COLO829 (cell line): ENCODE results near the gene BMP7.
"Not testable (repeated sequence)": the region's sequence is repeated elsewhere in the genome, so short reads cannot be mapped to it uniquely, and the experiment has no call there.

ENCODE experiments used
- DNase-seq: peaks from one replicate; pipeline ENCODE4 v3.0.0; 2012; ENCODE audit warnings: low spot score

Gene BMP7

DNA sequence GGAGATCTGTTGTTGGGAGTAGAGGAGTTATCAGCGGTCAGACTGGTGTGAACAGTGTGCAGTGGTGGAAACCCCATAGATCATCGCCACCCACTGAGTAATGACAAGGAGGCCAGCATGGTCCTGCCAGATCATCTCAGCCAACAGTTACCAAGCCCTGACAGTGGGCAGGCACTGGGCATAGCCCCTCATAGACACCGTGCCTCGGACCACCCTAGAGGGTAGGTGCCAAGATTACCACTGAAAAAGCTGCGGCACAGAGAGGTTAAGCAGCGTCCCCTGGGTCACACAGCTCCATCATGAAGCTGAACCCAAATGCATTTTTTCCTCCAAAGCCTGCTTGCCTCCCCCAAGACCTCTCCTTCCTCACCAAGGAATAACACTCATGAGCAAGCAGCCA is 21.5 kb upstream of the BMP7 start:
- DNase-seq = no peak

DNA sequence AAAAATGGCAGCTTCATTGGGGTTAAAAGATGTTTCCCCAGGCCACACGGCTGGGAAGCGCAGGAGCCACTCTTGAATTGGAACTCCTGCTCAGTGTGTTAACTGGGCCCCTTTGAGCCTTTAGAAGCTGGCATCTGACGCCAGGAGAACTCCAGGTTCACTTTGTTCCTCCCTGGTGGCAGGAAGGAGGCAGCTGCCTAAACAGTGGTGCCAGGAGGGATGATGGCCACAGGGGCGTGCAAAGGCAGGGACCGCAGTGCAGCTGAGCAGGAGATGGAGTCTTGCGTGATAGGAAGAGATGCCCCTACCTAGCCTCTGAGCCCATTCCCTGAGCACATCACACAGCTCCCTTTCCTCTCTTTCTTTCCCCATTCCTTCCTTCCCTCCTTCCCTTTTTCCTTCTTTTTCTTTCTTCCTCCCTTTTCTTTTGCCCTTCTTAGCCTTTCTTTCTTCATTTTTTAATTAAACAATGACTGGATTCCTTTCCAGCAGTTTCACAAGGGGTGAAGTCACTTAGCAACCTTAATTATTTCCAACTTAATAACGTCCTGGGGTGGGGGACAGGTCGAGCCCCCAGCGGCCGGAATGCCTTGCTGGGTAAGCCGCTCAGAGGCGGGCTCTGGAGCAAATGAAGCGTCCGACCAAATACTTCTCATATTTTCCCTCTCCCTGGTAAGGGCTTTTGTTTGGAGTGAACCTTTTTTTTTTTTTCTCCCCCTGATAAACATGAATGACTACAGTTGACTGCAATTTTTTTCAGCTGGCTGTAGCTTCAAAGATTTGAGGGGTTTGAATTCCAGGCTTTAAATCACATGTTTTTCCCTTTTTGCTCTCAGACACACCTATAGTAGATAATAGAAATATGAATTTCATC is 20.8 kb upstream of the BMP7 start:
- no peak for DNase-seq

DNA sequence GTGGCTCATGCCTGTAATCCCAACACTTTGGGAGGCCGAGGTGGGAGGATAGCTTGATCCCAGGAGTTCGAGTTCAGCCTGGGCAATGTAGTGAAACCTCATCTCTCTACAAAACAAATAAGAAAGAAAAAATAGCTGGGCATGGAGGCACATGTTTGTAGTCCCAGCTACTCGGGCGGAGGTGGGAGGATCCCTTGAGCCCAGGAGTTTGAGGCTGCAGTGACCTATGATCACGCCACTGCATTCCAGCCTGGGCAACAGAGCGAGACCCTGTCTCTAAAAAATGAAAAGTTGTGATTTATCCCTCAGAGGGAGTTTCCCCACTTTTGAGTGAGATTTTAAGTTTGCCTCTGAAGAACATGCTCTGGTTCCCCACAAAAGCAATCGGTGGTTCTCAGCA is 17.4 kb upstream of the BMP7 start:
- no peak for DNase-seq

DNA sequence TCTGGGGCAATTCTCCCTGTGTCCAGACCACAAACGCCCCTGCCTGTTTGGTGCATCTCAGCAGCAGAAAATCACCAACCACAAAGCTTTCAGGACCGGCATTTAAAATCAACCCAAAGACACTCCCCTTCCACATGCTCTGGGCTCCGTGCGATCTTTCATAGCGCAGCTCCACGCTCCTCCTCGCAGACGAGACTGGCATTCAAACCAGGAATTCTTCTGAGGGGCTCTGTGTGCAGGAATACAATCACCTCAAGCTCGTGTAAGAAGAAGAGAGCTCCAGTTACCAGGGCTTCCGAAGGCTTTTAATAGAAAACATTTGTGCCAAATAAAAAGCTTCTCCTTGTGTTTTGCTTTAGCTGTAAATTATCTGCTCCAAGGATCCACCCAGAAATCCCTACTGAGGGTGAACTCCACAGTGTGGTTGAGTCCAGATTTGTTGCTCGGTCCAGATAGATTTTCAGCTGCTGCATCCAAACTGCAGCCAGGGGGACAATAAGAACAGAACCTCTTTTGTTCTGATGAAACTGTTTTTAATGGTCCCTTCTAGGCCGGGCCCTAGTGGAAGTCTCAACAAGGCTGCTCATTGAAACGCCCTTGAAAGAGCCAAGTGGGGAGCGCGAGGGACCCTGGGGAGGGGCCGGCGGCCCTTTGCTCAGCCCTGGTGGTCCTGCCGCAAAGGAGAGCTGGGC is 16.4 kb upstream of the BMP7 start:
- peak; percentile 38 for DNase-seq

DNA sequence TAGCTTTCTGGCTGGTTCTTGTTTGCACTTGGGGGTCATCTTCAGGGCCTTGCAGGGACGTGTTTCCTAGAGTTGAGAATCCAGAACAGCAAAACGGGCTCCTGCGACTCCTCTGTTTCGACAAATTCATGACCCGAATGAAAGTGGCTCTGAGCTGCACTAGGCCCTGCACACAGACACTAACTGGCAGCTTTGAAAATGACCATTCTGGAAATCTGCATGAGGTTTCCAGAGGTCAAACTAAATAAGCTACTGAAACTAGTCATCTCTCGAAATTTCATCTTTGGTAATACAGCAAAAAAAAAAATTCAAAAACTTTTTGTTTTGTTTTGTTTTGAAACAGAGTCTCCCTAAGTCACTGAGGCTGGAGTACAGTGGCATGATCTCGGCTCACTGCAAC is 15.5 kb upstream of the BMP7 start:
- DNase-seq = no peak

DNA sequence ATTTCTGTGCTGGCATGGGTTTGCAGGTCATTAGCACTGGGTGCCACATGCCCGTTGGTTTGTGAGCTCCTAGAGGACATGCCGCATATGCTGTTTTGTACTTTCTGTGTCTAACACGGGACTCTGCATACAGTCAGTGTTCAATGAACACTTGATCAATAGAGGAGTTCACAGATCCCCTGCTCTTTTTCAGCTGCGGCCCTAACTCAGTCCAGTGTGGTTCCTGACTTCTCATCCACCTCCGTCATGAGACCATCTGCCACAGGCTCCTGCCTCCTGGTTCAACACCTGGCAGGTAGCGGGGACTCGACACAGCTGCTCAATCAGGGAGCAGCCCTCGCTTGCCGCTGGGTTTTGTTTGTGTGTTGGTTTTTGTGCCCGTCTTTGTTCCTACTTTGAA is 13.8 kb upstream of the BMP7 start:
- no peak for DNase-seq

DNA sequence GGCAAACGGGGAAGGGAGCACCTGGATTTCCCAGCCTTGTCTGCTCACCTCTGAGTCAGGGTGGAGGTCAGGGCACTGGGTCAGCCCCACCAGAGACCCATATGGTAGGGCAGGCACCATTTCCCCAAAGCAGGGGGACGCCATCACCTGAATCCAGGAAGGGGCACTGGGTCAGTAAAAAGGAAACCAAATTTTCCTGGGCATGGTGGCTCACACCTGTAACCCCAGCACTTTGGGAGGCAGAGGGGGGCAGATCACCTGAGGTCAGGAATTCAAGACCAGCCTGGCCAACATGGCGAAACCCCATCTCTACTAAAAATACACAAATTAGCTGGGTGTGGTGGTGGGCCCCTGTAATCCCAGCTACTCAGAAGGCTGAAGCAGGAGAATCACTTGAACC is 13.1 kb upstream of the BMP7 start:
- DNase-seq = not testable (repeated sequence)

DNA sequence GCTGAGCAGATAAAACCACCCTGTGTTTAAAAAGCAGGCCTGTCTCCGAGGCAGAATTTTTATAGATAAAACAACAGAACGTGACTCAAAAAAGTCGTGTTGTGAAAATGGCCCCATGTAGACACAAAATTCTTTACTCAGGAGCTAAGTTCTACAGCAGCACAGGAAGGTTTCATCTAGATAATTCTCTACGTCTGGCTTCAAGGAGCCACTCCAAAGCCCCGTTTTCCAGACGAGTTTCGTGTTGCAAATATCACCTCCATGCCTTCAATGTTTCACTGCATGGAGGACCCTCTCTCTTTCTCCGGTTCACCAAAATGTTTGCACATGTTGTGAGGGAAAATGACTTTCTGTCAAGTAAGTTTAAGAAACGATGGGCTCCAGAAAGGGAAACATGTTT is 12.0 kb upstream of the BMP7 start:
- DNase-seq = no peak

DNA sequence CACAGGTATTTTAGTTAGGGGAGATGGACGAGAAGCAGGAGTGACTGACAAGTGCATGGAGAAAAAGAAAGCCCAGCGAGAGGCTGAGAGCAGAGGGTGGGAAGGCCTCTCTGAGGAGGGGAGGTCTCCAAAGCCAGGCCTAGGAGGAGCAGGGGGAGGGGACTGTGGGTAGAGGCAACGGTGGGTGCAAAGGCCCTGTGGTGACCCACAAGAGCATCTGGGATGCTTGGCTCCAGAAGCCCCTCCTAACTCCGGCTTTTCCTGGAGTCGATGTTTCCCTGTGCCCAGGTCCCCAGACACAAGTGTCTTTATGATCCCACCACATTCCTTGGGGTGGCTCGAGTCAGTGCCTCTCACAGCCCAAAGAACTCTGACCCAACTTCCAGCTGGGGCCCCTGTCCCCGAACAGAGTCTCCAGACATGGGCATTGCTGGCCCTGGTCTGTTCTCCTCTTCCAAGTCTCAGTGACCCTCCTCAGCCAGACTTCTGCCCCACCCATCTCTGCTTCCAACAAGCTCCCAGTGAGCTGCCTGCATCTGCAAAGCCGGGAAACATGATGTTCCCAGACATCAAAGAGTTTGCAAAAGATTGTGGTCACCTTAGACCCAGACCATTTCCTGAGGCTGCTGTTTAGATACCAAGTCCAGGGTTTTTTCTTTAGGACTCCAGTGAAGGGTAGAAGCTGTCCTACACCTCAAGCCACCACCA is 11.1 kb upstream of the BMP7 start:
- DNase-seq = no peak

DNA sequence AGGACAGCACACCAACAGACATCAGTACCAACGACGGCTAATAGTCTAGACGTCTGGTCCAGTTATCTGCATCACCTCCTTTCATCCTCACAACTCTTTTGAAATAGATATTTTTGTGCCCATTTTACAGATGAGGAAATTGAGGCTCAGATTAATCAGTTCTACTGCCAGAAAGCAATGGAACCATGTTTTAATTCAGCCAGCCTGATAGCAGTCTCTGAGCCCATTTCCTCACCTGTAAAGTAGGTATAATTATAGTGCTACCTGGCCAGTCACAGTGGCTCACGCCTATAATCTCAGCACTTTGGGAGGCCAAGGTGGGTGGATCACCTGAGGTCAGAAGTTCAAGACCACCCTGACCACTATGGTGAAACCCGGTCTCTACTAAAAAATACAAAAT is 9.8 kb upstream of the BMP7 start:
- no peak for DNase-seq

DNA sequence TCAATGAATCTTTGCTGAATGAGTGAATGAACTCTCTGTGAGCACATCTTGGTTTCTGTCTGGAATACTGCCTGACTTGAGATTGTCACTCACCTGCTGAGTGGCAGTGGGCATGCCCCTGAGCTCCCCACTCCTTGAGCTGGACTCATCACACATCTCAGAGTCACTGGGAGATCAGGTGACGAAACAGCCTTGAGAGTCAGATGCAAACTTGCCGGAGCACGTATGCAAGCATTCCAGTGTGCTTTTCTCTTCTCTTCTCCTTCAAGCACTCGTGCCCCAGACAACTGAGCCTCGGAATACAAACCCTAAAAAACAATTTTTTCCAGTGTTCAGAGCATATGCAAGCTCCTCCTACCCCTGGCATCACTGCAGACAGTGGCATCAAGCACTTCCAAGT is 9.4 kb upstream of the BMP7 start:
- DNase-seq = no peak

DNA sequence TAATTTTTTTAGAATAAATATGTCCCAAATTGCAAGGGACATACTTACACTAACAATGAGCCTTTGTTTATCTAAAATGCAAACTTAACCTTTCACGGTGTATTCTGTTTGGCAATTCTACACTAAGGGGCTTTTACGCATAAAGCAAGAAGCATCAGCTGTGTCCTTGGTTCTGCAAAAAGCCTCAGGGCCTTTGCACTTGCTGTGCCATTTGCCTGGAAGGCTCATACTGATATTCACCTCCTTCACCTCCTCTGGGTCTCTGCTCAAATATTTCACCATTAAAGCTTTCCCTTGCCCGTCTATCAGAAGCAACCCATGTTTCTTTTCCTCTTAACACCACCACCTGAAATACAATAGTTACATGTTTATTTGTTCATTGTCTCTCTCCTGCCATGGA is 8.9 kb upstream of the BMP7 start:
- DNase-seq = no peak

DNA sequence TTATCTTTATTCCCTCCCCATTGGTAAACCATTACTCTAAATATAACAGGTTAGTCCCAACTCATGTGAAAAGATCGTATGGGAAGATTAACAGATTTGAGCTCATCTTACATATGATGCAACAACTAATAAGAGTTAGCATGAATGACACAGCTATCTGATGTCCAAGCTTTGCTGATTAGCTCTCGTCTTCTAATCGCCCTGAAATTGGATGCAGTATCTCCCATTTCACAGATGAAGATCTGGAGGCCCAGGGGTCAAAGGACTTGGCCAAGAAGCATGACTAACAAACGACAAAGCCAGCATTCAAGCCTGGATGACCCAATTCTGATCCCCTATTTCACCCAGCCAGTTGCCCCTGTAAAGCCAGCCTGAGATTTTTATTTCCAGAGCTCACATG is 8.4 kb upstream of the BMP7 start:
- DNase-seq = no peak

DNA sequence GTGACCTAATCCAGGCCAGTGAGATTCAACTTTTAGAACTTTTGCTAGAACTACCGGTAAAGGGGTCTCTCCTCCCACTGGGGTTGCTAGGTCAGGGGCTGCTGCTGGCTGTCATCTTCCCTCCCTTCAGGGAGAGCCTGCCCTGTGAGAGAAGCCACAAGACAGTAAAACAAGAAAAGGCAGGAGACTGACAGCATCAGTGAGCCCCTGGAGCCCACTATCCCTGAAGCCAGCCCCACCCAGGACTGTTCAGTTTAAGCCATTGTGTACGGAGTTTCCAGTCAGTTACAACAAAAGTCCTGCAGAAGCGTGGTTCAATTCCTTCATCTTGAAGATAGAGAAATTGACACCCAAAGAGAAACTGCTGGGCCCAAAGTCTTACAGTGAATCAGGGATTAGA is 7.9 kb upstream of the BMP7 start:
- DNase-seq = no peak

DNA sequence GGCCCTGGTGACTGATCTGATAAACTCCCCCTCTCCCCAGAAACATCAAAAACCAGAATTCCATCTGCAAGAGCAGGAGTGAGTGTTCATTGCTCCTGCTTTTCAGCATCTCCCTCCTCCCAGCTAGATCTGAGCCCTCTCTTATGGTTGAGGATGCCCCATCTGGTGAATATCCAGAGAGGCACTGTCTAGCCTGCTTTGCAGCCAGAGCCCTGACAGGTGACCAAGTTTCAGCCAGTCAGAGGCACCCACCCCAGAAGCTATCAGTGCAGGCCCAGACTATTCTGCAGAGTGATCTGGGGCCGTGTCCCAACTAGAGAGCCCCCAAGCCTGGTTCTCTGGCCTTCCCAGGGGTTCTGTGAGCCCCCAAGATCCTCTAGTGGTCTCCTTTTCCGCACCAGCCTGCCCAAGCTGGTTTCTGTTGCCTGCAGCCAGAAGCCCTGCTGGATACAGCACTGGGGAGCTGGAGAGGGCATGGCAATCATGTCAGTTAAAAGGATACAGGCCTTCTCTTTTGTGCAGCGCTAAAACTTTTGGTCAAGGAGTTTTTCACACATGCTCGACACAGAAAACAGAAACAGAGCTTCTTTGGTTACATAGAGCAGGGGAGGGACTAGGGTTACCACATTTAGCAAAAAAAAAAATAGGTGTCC is 6.6 kb upstream of the BMP7 start:
- no peak for DNase-seq

DNA sequence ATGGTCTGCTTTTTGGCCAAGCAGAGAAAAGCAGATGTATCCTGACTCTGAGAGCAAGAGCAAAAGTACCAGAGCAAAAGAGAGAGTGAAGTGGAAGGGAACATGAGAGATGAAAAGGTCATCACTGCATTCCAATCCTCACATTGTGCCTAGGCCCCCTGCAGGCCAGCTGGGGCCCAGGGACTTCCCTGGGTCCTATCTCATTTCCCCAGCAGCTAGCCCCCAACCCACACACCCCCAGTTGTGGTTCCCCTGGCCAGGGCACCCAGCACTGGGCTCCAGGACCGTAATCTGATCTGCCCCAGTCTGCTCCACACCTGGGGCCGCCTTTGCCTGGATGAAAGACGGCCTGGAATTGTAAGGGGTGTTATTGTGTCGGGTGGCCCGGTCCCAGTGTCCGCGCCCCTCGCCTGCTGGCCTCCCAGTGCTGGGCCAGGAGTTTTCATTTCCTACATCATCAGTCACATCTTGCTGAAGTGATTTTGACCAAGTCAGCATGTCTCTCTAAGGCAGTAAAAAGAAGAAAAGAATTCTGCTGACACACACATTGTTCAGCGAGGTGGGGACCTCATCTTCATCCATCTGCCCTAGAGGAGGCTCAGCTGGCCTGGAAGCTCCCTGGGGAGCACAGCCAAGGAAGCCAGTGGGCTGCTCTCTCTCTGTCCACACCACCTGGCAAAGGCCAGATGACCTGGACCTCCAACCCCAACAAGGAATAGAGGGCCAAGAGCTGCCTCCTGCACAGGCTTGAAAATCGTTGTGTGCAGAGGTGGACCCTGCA is 4.0 kb upstream of the BMP7 start:
- DNase-seq = no peak

DNA sequence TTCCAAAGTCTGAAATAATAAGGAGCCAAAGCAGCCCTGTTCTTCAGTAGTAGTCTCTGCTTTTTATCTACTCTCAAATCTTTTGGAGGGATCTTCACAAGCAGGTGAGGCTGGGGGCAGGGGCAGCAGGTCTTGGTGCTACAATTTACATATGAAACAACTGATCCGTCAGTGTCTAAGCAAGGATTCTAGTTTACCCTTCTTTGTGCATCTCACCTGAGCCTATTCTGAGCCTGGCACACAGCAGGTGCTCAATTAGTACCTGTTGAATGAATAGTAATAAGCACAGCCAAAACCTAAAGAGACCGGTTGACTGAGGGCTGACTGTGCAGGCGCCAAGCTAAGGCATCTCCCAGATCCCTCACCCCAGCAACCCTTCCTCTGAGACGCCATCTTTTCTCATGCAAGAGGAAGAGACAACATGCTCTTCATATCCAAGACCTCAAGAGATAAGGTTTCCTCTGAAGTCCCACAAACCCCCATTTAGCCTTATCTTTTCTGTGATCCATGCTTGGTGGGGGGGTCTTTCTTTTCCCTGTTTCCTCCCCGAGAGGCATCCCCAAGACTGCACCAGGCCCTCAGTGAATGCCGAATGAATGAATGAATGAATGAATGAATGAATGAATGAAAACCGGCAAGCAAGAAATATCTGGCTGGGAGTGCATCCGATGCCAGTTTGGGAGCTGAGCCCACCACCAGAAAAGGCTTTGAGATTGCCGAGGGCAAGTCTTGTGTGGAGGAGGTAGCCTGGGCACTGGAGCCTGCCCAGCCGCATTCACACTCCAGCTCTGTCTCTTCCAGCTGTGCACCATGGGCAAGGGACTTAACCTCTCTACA is 2.9 kb upstream of the BMP7 start:
- no peak for DNase-seq

DNA sequence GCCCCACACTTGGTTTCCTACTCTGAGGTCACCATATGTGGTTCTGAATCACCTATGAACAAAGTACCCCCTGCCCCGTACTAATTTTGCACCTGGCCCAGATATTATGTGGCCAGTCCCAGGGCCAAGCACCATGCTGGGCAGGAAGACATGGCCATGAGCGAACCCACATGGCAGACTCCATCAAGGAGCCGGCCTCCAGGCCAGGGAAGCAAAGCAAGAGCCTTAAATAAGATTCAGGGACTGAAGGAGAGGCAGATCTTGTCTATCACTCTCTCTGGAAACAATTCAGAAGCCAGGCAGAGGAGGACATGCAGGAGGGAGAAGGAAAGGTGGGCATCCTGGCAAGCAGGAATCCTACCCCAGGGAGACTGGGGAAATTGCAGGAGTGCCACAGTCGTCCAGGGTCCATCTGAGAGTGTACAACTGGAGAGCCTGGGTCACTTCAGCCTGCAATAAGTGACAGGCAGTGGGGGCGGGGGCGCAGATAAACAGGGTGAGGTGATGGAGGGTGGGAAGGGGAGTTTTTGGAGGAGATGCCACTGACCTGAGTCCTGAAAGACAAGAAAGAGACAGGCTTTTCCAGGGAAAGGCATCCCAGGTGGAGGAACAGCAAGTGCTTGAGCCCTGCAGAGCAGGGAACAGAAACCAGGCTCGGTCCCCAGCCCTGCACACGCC is 2.1 kb upstream of the BMP7 start:
- DNase-seq = no peak

DNA sequence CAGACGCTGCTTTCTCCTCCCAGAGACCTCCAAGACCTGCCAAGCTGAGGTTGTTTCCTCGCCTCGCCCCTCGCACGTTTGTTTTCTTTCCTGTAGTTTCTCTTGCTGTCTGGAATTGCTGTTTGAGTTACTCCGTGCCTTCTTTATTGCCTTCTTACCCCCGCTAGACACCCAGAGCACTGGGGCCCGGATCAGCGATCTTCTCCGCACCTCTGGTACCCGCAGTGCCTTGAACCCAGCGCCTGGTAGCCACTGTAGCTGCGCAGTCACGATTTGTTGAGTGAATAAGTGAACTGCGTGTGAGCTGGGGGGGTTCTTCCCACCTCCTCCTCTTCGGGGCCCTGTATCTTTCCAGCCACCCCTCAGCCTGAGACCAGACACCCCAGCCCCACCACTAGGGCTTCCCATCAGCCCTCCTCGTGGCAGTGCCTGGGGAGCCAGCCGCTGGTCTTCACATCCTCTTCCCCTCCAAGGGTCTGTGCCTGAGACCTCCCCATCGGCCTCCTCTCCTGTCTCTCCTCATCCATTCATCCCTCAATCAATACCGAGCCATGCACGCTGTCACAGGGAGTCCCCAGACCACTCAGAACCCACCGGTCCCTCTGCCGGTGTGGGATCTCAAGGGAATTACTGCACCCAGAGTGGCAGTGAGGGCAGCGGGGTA is 849 bp upstream of the BMP7 start:
- no peak for DNase-seq

DNA sequence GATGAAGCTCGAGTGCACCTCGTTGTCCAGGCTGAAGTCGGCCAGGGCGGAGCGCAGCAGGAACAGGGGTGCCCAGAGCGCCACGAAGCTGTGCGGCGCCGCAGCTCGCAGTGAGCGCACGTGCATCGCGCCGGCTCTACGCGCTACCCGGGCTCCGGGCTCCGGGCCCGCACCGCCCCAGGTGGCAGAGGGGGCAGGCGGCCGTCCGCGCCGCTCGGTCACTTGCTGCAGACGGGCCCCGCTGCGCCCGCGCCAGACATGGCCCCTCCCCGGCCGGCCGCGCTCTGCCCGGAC is 497 bp downstream of the BMP7 start:
- DNase-seq = no peak
